GM19023 (cell line): ENCODE measurements around the gene ZNF69.
A peak's percentile ranks its signal among the peaks of the same experiment; 100 is the strongest.
"Not testable (repeated sequence)": the region's sequence is repeated elsewhere in the genome, so short reads cannot be mapped to it uniquely, and the experiment has no call there.

Source experiments
- ATAC-seq: cut with Tn5 transposase; IDR thresholded peaks from one replicate; pipeline ENCODE4 v1.9.1; 2021; ENCODE audit warnings: mild to moderate bottlenecking, moderate library complexity; ENCODE audit not compliant: unreplicated experiment

The ZNF69 gene

DNA sequence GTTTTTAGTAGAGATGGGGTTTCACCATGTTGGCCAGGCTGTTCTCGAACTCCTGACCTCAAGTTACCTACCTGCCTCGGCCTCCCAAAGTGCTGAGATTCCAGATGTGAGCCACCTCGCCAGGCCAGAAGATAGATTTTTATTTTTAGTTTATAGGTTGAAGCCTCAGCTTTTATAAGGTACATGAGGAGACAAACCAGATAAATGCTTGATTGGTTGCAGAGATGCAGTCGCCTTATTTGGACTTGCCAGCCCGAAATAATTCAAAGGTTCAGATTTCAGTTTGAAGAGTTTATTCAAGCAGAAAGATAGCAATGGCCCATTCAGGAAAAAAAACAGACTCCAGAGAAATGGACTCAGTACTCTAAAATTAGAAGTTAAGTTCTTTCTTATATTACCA, 3.1 kb downstream of the ZNF69 start:
- no peak for ATAC-seq

DNA sequence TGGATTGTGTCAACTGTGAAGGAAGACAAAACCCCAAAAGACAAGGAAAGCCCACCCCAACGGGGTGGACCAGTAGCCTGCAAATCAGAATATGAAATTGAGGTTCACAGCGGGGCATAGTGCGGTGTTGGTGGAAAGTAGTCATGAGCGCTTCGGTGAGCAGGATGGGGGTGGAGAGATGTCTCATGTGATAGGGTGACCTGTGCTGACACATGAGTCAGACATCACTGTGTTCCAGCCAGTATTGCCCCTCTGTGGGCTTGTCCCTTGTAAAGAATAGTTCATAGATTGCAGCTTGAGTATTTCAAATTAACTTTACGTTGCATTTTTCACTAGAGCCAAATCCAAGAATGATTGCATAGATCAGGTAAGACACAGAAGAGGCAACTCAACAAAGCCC, 7.3 kb downstream of the ZNF69 start:
- ATAC-seq: no peak

- ATAC-seq: no peak
Measured at GRCh38 chr19:11902228-11902627, 14.6 kb downstream of the ZNF69 start.

GRCh38 chr19:11905928-11906327, 18.3 kb downstream of the ZNF69 start:
- ATAC-seq: no peak

GRCh38 chr19:11911937-11912336, 24.4 kb downstream of the ZNF69 start:
- not testable (repeated sequence) for ATAC-seq

DNA sequence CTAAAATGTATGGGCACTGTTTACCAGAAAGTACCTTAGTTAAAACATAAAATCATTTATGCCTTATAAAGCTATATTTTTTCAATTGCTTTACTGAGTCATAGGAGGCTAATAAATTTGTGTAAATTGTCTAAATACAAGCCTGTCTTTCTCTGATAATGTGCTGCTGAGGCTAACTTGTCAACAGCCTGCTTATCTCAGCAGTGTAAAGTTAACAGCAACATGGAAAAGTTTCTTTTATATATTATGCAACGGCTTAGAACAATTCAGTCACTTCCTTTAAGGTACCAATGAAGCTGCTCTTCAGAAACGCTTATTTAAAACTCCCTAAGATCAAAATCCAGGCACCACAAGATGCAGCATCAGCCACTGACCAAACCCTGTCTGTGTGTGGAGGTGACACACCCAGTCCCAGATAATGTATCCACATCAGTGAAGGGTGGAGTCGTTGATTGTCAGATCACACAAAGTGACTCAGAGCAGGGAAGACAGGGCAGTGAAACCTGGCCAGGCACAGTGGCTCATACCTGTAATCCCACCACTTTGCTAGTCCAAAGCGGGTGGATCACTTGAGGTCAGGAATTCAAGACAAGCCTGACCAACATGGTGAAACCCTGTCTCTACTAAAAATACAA, 27.0 kb downstream of the ZNF69 start:
- ATAC-seq: not testable (repeated sequence)

DNA sequence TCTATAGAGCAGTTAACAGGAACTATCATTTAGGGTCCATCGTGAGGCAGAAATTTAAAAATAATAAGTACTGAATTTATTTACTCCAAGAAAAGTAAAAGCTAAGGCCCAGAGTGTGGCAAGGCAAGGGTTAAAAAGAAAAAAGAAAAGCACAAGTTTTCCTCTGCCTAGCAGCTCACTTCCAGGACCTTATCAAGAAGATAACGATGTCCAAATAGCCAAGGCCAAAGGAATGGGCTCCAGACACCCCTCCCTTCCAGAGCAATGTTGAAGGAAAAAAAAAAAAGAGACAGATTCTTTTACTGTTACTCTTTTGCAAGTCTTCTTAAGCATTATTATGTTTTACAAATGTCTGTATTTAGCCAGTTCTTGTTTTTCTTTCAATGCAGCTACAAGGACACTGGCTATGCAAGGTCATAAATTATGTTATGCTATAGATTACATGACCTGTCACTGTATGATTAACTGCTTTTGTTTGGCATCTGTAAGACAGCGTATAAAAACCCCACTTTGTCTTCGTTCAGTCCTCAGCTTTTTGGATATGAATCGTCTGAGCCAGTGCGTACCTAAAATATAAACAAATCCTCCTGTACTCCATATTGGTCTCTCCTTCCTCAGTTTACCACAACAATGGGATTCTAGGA, 34.4 kb downstream of the ZNF69 start:
- no peak for ATAC-seq

- peak; percentile 82 for ATAC-seq
Measured at GRCh38 chr19:11924886-11925650, 37.5 kb downstream of the ZNF69 start, which contains the start of gene ZNF700. ZNF700 (plus strand) TSS chr19:11925107; CDS start chr19:11925211, 104 bp downstream.

DNA sequence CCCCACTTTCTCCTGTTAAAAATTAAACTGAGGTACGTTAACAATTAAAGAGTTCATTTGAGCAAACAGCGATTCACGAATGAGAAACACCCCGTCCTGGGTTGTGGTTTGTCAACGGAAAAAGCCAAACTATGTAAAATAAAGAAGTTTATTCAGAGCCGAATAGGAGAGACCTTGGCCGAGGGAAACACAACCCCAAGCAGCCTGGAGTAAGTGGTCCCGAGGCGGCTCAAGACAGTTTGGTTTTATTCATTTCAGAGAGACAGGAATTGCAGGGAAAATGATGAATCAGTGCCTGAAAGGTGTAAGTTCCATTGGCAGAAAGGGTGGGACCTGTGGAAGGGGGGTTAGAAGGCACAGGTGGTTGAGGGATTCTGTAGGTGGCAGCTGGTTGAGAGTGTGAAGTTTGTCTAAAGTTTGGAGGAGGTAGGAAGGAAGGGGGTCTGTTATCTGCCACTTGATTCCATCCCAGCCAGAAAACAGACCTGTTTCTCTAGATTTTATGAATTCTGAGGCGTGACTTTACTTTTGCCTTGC, 38.1 kb downstream of the ZNF69 start:
- not testable (repeated sequence) for ATAC-seq

GRCh38 chr19:11927227-11927626, 39.6 kb downstream of the ZNF69 start:
- ATAC-seq: no peak

- ATAC-seq: no peak
Measured at GRCh38 chr19:11931051-11931450, 43.5 kb downstream of the ZNF69 start.

- ATAC-seq: no peak
Measured at GRCh38 chr19:11931513-11931912, 43.9 kb downstream of the ZNF69 start.

GRCh38 chr19:11935829-11936228, 48.2 kb downstream of the ZNF69 start:
- ATAC-seq: not testable (repeated sequence)

- ATAC-seq: not testable (repeated sequence)
Measured at GRCh38 chr19:11938383-11938782, 50.8 kb downstream of the ZNF69 start.

DNA sequence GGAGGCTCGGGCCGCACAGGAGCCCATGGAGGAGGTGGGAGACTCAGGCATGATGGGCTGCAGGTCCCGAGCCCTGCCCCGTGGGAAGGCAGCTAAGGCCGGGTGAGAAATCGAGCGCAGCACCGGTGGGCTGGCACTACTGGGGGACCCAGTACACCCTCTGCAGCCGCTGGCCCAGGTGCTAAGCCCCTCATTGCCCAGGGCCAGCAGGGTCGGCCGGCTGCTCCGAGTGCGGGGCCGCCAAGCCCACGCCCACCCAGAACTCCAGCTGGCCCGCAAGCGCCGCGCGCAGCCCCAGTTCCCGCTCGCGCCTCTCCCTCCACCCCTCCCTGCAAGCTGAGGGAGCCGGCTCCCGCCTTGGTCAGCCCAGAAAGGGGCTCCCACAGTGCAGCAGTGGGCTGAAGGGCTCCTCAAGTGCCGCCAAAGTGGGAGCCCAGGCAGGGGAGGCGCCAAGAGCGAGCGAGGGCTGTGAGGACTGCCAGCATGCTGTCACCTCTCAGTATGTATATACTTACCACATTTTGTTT, 53.8 kb downstream of the ZNF69 start:
- not testable (repeated sequence) for ATAC-seq

- no peak for ATAC-seq
Measured at GRCh38 chr19:11942008-11942842, 54.6 kb downstream of the ZNF69 start.

- ATAC-seq: no peak
Measured at GRCh38 chr19:11942843-11943108, 55.2 kb downstream of the ZNF69 start.

GRCh38 chr19:11944656-11945055, 57.1 kb downstream of the ZNF69 start:
- ATAC-seq: no peak

GRCh38 chr19:11948646-11949045, 61.1 kb downstream of the ZNF69 start:
- ATAC-seq: no peak

DNA sequence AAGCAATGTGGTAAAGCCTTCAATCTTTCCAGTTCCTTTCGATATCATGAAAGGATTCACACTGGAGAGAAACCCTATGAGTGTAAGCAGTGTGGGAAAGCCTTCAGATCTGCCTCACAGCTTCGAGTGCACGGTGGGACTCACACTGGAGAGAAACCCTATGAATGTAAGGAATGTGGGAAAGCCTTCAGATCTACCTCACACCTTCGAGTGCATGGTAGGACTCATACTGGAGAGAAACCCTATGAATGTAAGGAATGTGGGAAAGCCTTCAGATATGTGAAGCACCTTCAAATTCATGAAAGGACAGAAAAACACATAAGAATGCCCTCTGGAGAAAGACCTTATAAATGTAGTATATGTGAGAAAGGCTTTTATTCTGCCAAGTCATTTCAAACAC, 61.6 kb downstream of the ZNF69 start:
- no peak for ATAC-seq

DNA sequence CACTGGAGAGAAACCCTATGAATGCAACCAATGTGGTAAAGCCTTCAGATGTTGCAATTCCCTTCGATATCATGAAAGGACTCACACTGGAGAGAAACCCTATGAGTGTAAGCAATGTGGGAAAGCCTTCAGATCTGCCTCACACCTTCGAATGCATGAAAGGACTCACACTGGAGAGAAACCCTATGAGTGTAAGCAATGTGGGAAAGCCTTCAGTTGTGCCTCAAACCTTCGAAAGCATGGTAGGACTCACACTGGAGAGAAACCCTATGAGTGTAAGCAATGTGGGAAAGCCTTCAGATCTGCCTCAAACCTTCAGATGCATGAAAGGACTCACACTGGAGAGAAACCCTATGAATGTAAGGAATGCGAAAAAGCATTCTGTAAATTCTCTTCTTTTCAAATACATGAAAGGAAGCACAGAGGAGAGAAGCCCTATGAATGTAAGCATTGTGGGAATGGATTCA, 62.1 kb downstream of the ZNF69 start:
- ATAC-seq: not testable (repeated sequence)
